CD4-positive, alpha-beta T cell treated with Interleukin-1 beta for 1 hour (primary cell): ENCODE results near the gene NAP1L4.

Experiments
- DNase-seq, 2 donors: peaks; one replicate each; pipeline ENCODE4 v3.0.0-alpha.2; 2020 to 2022

Gene NAP1L4

DNA sequence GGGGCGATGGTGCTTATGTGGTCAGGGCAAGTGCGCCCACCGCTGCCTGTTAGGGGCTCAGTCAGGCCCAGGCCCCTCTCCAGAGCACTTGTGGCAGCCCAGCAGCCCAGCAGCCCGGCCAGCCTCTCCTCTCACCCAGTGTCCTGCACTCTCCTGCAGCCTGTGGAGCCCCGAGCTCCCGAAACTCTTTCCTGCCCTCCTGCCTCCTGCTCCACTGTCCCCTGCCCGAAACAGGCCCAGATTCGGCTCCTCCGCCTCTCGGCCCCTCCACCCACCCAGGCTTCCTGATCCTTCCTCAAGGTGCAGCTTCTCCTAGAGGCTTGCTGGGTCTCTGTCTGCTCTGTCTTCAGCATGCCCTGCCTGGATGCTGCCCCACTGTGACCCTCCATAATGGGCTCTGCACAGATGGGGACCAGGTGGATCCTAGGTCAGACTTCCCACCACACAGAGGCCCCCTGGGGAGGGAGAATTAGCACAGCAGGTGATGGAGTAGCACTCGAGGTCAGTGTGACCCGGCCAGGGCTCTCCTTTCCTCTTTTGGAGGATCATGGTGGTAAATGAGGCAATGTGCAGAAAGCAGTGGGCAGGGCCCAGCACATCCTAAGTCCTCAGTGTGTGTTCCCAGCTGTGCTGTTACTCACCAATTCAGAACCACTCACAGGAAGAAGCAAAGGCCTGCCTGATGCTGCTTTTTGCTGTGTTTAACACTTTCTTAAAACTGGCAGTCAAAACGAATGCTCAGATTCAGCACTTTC is 18.6 kb upstream of the NAP1L4 start:
- no peak for DNase-seq

GRCh38 chr11:3010004-3010403 is 17.9 kb upstream of the NAP1L4 start:
- no peak for DNase-seq

DNA sequence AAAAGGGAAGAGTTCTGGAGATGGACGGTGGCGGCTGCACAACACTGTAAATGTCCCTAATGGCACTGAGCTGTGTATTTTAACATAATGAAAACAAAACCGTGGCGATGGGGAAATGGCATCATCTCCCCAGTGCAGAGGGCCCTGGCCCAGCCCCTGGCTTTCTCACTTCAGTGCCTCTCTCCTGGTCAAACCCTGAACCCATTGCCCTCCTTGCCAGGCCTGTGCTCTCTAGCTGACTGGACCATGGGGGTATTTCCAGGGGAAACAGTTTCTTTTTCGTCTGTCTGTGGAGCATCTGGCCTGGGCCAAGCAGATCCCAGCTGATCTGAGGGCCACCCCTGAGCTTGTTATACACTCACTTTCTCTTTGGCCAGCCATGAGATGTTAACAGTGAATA is 17.4 kb upstream of the NAP1L4 start:
- DNase-seq, result no peak

GRCh38 chr11:3008746-3009336 is 16.7 kb upstream of the NAP1L4 start:
- no peak for DNase-seq

DNA sequence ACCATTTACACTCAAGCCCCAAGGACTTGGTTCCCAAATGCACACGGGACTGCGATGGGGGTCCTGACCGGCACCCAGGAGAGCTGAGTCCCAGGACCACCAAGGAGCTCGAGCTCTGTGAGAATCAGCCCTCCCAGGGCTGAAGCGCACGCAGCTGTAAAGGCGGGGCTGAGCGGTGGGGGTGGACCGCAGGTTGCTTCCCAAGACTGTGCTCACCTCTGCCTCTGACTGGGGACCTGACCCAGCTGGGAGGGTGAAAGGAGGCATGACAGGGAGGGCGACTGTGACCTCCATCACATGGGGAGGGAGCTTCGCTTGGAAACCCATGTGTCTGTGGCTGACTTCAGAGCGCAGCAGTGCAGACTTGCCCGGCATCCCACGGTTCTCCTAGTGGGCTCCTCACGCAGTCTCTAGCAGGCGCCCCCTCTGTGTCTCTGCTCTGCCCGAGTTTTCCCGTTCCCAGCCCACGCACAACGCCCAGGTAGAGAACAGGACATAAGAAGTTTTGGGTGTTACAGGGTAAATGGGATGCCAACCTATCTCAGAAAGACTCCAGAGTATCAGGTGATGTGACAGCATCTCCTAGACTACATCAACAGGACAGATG is 15.4 kb upstream of the NAP1L4 start:
- DNase-seq, result no peak

DNA sequence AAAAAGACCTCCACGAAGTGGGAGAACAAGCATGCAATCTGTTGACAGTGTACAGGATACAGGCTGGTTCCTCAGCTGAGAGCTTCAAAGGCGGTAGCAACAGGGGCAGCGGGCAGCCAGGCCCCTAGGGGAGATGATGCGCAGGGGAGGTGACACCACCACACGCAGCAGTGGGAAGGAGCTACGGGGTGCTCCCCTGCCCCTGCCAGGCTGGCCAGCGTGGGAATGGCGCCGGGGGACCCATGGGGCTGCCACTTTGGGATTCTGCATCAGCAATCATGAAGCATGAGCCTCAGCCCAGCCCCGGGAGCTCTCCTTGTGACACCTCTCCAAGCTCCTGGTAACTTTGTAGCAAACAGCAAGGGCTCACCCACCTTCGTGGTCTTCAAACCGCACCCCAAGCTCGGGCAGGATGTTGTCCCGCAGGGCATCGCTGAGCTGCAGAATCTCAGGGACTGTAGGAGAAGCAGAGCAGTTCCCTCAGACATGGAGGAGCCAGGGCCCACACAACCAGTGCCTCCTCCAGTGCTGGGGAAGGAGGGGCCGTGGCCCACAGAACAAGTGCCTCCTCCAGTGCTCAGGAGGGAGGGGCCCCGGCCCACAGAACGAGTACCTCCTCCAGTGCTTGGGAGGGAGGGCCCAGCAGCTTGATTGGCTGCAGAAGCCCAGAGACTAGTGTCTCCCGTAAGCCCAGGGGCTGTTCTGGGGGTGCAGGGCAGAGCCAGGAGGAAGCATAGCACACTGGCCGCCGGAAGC is 14.6 kb upstream of the NAP1L4 start:
- DNase-seq, result peak in 1 of 2 donors; percentile 21

- no peak for DNase-seq
These were observed 12.4 kb upstream of the NAP1L4 start for GRCh38 chr11:3004481-3004880.

GRCh38 chr11:3003396-3004231 is 11.5 kb upstream of the NAP1L4 start:
- DNase-seq, result no peak

DNA sequence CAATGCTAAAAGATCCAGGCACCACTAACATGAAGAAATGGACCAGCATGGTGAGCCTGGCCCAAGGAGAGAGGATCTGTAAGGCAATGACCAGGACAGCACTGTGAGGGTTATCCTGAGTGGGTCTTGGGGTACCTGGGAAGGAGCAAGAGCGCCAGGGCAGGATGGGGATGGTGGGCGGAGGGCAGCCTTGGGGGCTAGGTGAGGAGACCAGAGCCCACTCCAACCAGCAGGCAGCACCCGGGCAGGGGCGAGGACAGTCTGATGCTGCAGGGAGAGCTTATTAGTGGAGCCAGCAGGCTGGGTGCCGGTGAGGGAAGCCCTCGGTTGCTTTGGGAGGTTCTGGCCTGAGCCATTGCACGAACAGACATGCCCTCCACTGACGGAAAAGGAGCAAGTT is 10.7 kb upstream of the NAP1L4 start:
- DNase-seq, result no peak

DNA sequence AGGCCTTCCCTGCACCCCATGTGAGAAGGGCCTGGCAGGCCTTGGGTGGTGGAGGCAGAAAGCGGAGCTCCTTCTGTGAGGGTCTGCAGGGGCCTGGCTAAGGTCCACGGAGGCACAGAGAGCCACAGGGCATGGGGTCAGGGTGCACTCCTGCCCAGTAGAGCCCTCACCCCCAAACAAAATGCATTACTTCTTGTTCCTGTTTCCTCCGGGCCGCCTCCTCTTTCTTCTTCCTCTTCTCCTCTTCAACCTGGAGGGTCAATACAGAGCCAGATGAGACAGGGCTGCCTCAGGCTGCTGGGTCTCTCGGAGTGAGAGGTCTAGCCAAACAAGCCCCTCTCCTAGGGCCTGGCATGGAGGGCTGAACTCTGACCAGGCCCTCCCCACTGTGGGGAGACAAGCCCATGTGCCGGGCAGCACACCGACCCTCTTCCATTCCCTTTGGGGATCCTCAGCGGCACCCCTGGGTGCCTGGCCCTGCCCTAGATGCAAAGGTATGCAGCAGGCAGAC is 10.3 kb upstream of the NAP1L4 start:
- DNase-seq, result no peak

- no peak for DNase-seq
These were observed 9.4 kb upstream of the NAP1L4 start for GRCh38 chr11:3001496-3001895.

GRCh38 chr11:3000032-3000961 is 8.2 kb upstream of the NAP1L4 start:
- no peak for DNase-seq

- no peak for DNase-seq
These were observed 7.4 kb upstream of the NAP1L4 start for GRCh38 chr11:2999464-2999998.

DNA sequence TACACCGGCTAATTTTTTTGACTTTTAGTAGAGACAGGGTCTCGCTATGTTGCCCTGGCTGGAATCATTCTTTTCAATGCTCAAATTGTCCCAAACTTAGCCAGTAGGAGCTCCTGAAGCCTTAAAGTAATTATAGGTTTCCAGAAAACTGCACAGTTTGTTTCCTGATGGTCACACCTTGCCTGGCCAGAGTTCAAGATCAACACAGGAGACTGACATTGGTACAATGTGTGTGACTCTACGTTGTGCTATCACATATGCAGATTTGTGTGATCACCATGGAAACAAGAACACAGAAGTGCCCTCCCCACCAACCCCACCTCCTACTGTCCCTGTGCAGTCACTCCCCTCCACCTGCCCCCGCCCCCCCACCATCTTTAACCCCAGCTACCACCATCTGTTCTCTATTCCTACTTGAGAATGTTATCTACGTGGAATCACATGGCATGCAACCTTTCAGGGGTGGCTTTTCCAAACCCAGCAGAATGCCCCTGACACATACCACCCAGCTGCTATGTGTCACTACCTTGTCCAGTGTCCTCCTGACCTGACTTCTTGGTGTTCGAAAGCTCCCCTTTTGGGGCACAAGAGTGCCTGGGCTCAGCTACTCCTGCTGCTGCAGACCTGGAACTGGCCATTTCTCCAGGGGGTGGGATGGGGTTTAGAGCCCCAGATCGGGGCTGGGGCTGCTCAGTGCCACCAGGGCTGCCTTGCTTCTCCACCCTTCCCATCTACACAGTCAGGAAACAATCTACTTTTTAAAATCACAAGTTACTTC is 6.1 kb upstream of the NAP1L4 start:
- no peak for DNase-seq

- DNase-seq, result no peak
These were observed 5.3 kb upstream of the NAP1L4 start for GRCh38 chr11:2997406-2997805.

- no peak for DNase-seq
These were observed 4.8 kb upstream of the NAP1L4 start for GRCh38 chr11:2996976-2997375.

- no peak for DNase-seq
These were observed 3.9 kb upstream of the NAP1L4 start for GRCh38 chr11:2995893-2996554.

DNA sequence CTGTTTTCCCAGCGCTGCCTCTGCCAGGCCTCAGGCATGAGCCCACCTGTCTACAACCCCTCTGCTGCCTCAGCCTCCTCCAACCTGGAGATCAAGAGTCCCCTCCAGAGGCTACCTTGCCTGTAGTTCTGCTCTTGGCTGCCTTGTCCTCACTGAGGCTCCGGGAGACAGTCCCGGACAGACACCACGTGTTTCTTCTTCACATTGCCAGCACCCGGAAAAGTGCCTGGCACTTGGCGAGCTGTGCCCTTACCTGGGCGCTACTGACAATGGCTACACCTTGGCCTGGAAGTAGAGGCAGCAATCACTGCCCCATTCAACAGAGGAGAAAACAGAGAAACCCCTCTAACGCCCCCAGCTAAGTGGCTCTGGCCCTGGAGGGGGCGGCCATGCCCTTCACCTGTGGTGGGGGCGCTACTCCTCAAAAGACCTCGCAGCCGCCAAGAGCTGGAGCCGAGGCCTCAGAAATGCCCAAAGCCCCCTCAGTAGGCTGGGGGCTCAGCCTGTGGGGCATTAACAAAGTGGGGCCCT is 3.0 kb upstream of the NAP1L4 start:
- DNase-seq, result no peak

DNA sequence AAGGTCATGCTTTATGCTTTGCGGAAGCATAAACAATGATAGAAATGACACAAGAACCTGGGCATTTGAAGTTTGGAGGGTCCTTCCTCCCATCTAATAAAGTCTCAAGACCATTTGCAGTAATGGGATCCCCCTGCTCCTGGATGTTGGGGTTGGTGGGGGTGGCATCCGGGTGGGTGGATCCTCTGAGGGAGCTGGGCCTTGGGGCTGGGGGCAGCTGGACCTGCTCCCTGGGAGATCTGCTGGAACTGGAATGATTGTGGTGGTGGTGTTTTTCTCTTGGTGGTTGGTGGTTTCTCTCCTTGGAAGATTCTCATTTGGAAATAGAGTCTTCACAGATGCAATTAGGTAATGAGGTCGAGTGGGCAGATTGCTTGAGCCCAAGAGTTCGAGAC is 2.2 kb upstream of the NAP1L4 start:
- no peak for DNase-seq

- DNase-seq, result no peak
These were observed 832 bp upstream of the NAP1L4 start for GRCh38 chr11:2992997-2993325.
